HepG2 (cell line): ENCODE results near the gene ST6GALNAC3. TPM values are rescaled to one million over a fixed set of nuclear protein-coding genes. Genes with fewer than 3 reads are reported as not detected.

Experiments used
- ATAC-seq: fragments of 200-7000 bp; cut with Tn5 transposase; 3 replicates; pipeline ENCODE4 v1.9.1; 2020; ENCODE audit warnings: mild to moderate bottlenecking, moderate library complexity
- BruUV-seq: library from RNA; stranded (reverse); fragments of 400-500 nt; replicated peaks from 2 replicates; lab custom pipeline; 2021; lab: Mats Ljungman, UMichigan
- CTCF ChIA-PET: fragments of 300-600 bp; formaldehyde crosslinking; extraction: SDS; loops from one replicate; lab custom pipeline; 2021; ENCODE audit warnings: low total read pairs, inconsistent platforms, low intra/inter-chr PET ratio; lab: Yijun Ruan, JAX
- POLR2A ChIA-PET: fragments of 350-600 bp; sonication (Branson Sonifier 250); formaldehyde crosslinking; loops from one replicate; lab custom pipeline; 2020; ENCODE audit warnings: antibody characterized with exemption, inconsistent platforms; lab: Yijun Ruan, JAX
- DNase-seq: peaks from one replicate; pipeline ENCODE4 v3.0.0-alpha.2; 2015; ENCODE audit warnings: low spot score
- FAIRE-seq: peaks from 3 replicates; lab custom pipeline; 2011; peaks lifted over from hg19 to GRCh38; lab: Jason Lieb, UNC
- H2AFZ ChIP-seq: one replicate; pipeline ENCODE4 v1.6.1; 2011; ENCODE audit warnings: low read length, inconsistent platforms
- H3K27ac ChIP-seq: fragments of 300-600 bp; 3 replicates; pipeline ENCODE4 v1.8.0; 2011; ENCODE audit warnings: mixed run types, mild to moderate bottlenecking, mixed read lengths, low read length, inconsistent platforms; ENCODE audit not compliant: insufficient read depth; ENCODE audit errors: extremely low read length
- H3K27me3 ChIP-seq, 2 experiments: fragments of 200-600 bp in 1 of 2; 2 replicates in 1 of 2; 3 replicates in 1 of 2; pipeline versions ENCODE4 v1.6.0 to v1.8.0; 2011; ENCODE audit warnings: low read length in 2 of 2, mild to moderate bottlenecking in 2 of 2, moderate library complexity in 2 of 2, inconsistent platforms in 1 of 2; ENCODE audit not compliant: insufficient read depth in 2 of 2, control insufficient read depth in 1 of 2
- H3K36me3 ChIP-seq, 2 experiments: fragments of 200-600 bp in 1 of 2; replicated peaks in 1 of 2; 2 replicates in 1 of 2; 3 replicates in 1 of 2; pipeline versions ENCODE4 v1.5.1 to v1.8.0; 2011; ENCODE audit warnings: low read length in 2 of 2, inconsistent platforms in 1 of 2; ENCODE audit not compliant: insufficient read depth in 2 of 2, control insufficient read depth in 1 of 2
- H3K4me1 ChIP-seq: 2 replicates; pipeline ENCODE4 v1.5.1; 2012; ENCODE audit warnings: low read length, inconsistent platforms; ENCODE audit not compliant: insufficient read depth
- H3K4me2 ChIP-seq: 2 replicates; pipeline ENCODE4 v1.6.0; 2011; ENCODE audit warnings: low read depth, low read length, inconsistent platforms
- H3K4me3 ChIP-seq, 3 experiments: fragments of 200-600 bp in 1 of 3; sonication (generic), shearing (Covaris generic) in 1 of 3; replicated peaks in 1 of 3; 2 replicates each; pipeline ENCODE4 v1.5.1; 2011 to 2016; ENCODE audit warnings: low read length in 3 of 3, inconsistent platforms in 2 of 3, low read depth in 2 of 3, mild to moderate bottlenecking in 2 of 3, control low read depth in 1 of 3, mixed read lengths in 1 of 3; ENCODE audit not compliant: insufficient read depth in 1 of 3
- H3K79me2 ChIP-seq: one replicate; pipeline ENCODE4 v1.6.1; 2011; ENCODE audit warnings: low read length, inconsistent platforms; ENCODE audit not compliant: insufficient read depth
- H3K9ac ChIP-seq: 2 replicates; pipeline ENCODE4 v1.6.0; 2011; ENCODE audit warnings: mild to moderate bottlenecking, low read depth, low read length, inconsistent platforms; ENCODE audit not compliant: insufficient read depth
- H3K9me3 ChIP-seq: 2 replicates; pipeline ENCODE4 v1.5.1; 2012; ENCODE audit warnings: mild to moderate bottlenecking, low read length
- H4K20me1 ChIP-seq: 2 replicates; pipeline ENCODE4 v1.6.0; 2011; ENCODE audit warnings: inconsistent platforms, mild to moderate bottlenecking, low read length, moderate library complexity; ENCODE audit not compliant: insufficient read depth
- HNRNPH1 ChIP-seq: fragments of 200-400 bp; formaldehyde crosslinking; optimal IDR thresholded peaks from 2 replicates; pipeline ENCODE3; 2017; ENCODE audit warnings: mild to moderate bottlenecking, low read depth, low read length
- ISX ChIP-seq: sonication (generic); formaldehyde crosslinking; conservative IDR thresholded peaks from 2 replicates; pipeline ENCODE4 v1.5.0; 2020; ENCODE audit warnings: missing genetic modification reagents
- ZFX ChIP-seq: sonication (generic); formaldehyde crosslinking; IDR thresholded peaks from 2 replicates; pipeline ENCODE4 v1.4.0; 2020; ENCODE audit warnings: mild to moderate bottlenecking, low read depth, missing genetic modification reagents, moderate library complexity
- ZNF138 ChIP-seq: sonication (generic); formaldehyde crosslinking; IDR thresholded peaks from 2 replicates; pipeline ENCODE4 v1.5.0; 2020; ENCODE audit warnings: mild to moderate bottlenecking, low read depth, missing genetic modification reagents
- ZSCAN21 ChIP-seq: sonication (generic); formaldehyde crosslinking; IDR thresholded peaks from 2 replicates; pipeline ENCODE4 v1.8.0; 2022; ENCODE audit warnings: mild to moderate bottlenecking, missing genetic modification reagents, moderate library complexity, borderline replicate concordance
- WGBS: methylation state at CpG from one replicate; pipeline ENCODE4 v1.1.6; 2017; ENCODE audit warnings: low lambda C conversion rate; 5-methylcytosine and 5-hydroxymethylcytosine counted together
- in situ Hi-C: cut with HindIII; loops from 2 replicates; pipeline ENCODE4 v1.10.0; 2017; ENCODE audit warnings: low pct_unique_long_range_greater_than_20kb; ENCODE audit not compliant: extremely low pct_ligation_motif_present
- intact Hi-C: fragments of 100-400 bp; cut with micrococcal nuclease; formaldehyde crosslinking; loops from one replicate; pipeline ENCODE4 v1.10.0; 2022; ENCODE audit not compliant: unreplicated experiment
- polyA plus RNA-seq, 8 experiments: library from polyadenylated mRNA; depleted of rRNA in 3 of 8; stranded (reverse) in 7 of 8; unstranded in 1 of 8; fragments of >200 nt; fragmentation: Illumina TruSeq in 4 of 8; extraction: Trizol in 4 of 8; gene quantifications; 2 replicates each; pipeline versions ENCODE4 v1.2.1 to v1.2.3, GENCODE V29; 2011 to 2016; ENCODE audit warnings: low read depth in 4 of 8, missing spikeins in 1 of 8, mixed read lengths in 1 of 8; ENCODE audit not compliant: insufficient read depth in 1 of 8
- total RNA-seq, 5 experiments: library from RNA; depleted of rRNA; stranded (reverse); fragments of >200 nt; fragmentation: Illumina TruSeq; extraction: Trizol; gene quantifications; 2 replicates each; pipeline ENCODE4 v1.2.3, GENCODE V29; 2016; ENCODE audit warnings: low read depth in 1 of 5
- TF ChIP-seq, protein P1 (sequence below): sonication (generic); formaldehyde crosslinking; IDR thresholded peaks from 2 replicates; pipeline ENCODE4 v1.4.0; 2020; ENCODE audit warnings: missing genetic modification reagents
- TF ChIP-seq, protein P2 (sequence below): sonication (generic); formaldehyde crosslinking; IDR thresholded peaks from 2 replicates; pipeline ENCODE4 v1.4.0; 2020; ENCODE audit warnings: missing genetic modification reagents, borderline replicate concordance
- TF ChIP-seq, protein P3 (sequence below): sonication (generic); formaldehyde crosslinking; IDR thresholded peaks from 2 replicates; pipeline ENCODE4 v1.4.0; 2020; ENCODE audit warnings: missing genetic modification reagents

Gene ST6GALNAC3
- total and polyA plus RNA-seq, 2 of the 13 experiments (the other 11 are each of a cell fraction or from before 2014, with no cell fraction given), result not detected

DNA sequence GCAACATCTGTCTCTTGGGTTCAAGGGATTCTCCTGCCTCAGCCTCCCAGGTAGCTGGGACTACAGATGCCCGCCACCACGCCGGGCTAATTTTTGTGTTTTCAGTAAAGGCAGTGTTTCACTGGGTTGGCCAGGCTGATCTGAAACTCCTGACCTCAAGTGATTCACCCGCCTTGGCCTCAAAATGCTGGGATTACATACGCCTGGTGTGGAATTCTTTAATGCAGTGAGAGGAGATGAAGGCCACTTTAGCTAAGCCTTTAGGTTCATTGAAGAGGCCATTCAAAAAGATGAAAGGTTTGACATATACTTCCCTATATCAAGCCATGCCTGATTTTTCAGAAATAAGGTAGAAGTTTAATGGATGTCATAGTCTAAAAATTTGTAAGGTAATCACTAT, 162.7 kb downstream of the ST6GALNAC3 start (continued):
- TF ChIP-seq, protein P1, sequence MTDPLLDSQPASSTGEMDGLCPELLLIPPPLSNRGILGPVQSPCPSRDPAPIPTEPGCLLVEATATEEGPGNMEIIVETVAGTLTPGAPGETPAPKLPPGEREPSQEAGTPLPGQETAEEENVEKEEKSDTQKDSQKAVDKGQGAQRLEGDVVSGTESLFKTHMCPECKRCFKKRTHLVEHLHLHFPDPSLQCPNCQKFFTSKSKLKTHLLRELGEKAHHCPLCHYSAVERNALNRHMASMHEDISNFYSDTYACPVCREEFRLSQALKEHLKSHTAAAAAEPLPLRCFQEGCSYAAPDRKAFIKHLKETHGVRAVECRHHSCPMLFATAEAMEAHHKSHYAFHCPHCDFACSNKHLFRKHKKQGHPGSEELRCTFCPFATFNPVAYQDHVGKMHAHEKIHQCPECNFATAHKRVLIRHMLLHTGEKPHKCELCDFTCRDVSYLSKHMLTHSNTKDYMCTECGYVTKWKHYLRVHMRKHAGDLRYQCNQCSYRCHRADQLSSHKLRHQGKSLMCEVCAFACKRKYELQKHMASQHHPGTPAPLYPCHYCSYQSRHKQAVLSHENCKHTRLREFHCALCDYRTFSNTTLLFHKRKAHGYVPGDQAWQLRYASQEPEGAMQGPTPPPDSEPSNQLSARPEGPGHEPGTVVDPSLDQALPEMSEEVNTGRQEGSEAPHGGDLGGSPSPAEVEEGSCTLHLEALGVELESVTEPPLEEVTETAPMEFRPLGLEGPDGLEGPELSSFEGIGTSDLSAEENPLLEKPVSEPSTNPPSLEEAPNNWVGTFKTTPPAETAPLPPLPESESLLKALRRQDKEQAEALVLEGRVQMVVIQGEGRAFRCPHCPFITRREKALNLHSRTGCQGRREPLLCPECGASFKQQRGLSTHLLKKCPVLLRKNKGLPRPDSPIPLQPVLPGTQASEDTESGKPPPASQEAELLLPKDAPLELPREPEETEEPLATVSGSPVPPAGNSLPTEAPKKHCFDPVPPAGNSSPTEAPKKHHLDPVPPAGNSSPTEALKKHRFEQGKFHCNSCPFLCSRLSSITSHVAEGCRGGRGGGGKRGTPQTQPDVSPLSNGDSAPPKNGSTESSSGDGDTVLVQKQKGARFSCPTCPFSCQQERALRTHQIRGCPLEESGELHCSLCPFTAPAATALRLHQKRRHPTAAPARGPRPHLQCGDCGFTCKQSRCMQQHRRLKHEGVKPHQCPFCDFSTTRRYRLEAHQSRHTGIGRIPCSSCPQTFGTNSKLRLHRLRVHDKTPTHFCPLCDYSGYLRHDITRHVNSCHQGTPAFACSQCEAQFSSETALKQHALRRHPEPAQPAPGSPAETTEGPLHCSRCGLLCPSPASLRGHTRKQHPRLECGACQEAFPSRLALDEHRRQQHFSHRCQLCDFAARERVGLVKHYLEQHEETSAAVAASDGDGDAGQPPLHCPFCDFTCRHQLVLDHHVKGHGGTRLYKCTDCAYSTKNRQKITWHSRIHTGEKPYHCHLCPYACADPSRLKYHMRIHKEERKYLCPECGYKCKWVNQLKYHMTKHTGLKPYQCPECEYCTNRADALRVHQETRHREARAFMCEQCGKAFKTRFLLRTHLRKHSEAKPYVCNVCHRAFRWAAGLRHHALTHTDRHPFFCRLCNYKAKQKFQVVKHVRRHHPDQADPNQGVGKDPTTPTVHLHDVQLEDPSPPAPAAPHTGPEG (CRISPR knock-in tag), result no peak

DNA sequence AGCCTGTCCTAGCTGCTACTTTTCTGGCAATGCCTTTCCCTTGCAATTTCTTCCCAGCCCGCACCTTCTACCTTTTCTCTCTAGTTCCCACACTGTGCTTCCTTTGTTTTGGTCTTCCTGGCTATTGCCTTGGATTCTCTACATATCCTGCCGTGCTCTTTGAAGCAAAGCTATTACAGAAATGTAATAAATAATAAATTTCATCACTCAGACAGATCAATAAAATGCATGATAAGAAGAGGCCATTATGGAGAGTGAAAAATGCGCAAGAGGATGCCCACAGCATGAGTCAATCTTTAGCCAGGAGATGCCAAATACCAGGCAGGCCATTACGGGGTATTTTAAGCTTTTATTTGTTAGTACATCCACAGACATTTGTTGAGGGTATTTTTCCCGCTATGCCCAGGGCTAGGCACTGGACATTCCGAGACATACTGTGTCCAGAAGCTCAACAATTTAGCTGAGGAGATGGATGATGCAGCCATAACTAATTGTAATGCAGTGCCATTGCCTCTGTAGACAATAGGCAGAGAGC, 163.6 kb downstream of the ST6GALNAC3 start:
- WGBS, result 0% methylated on average over 6 of the region's 6 CpGs
- Histone ChIP-seq H4K20me1 (no peaks in the 10 kb centered on the region), H2AFZ (no peak overlapping the region), H3K9me3 (no peaks in the 10 kb centered on the region), H3K9ac (no peak overlapping the region), H3K27me3 (no peaks in the 10 kb centered on the region; a peak in 1 of 5 replicates), H3K36me3 (no peaks in the 10 kb centered on the region), H3K4me1 (no peaks in the 10 kb centered on the region), H3K4me3 (no peak overlapping the region), H3K4me2 (no peak overlapping the region), H3K79me2 (no peaks in the 10 kb centered on the region), H3K27ac (no peak overlapping the region)
- intact Hi-C loops, result no loop called here
- ChIA-PET POLR2A (no interaction called here), CTCF (no interaction called here)
- FAIRE-seq (no peak), ATAC-seq (no peak), DNase-seq (no peak)
- no TSS peak for BruUV-seq
- in situ Hi-C loops, result no loop called here
- TF ChIP-seq ZNF138 (CRISPR knock-in tag) (no peak), HNRNPH1 (no peak), ZSCAN21 (no peak), ZFX (CRISPR knock-in tag) (no peak), ISX (CRISPR knock-in tag) (no peak)
- TF ChIP-seq, protein P2, sequence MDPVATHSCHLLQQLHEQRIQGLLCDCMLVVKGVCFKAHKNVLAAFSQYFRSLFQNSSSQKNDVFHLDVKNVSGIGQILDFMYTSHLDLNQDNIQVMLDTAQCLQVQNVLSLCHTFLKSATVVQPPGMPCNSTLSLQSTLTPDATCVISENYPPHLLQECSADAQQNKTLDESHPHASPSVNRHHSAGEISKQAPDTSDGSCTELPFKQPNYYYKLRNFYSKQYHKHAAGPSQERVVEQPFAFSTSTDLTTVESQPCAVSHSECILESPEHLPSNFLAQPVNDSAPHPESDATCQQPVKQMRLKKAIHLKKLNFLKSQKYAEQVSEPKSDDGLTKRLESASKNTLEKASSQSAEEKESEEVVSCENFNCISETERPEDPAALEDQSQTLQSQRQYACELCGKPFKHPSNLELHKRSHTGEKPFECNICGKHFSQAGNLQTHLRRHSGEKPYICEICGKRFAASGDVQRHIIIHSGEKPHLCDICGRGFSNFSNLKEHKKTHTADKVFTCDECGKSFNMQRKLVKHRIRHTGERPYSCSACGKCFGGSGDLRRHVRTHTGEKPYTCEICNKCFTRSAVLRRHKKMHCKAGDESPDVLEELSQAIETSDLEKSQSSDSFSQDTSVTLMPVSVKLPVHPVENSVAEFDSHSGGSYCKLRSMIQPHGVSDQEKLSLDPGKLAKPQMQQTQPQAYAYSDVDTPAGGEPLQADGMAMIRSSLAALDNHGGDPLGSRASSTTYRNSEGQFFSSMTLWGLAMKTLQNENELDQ (CRISPR knock-in tag), result no peak
- TF ChIP-seq, protein P3, sequence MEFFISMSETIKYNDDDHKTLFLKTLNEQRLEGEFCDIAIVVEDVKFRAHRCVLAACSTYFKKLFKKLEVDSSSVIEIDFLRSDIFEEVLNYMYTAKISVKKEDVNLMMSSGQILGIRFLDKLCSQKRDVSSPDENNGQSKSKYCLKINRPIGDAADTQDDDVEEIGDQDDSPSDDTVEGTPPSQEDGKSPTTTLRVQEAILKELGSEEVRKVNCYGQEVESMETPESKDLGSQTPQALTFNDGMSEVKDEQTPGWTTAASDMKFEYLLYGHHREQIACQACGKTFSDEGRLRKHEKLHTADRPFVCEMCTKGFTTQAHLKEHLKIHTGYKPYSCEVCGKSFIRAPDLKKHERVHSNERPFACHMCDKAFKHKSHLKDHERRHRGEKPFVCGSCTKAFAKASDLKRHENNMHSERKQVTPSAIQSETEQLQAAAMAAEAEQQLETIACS (CRISPR knock-in tag), result no peak
